Measurements from ENCODE around the gene TMEM165.

DNA sequence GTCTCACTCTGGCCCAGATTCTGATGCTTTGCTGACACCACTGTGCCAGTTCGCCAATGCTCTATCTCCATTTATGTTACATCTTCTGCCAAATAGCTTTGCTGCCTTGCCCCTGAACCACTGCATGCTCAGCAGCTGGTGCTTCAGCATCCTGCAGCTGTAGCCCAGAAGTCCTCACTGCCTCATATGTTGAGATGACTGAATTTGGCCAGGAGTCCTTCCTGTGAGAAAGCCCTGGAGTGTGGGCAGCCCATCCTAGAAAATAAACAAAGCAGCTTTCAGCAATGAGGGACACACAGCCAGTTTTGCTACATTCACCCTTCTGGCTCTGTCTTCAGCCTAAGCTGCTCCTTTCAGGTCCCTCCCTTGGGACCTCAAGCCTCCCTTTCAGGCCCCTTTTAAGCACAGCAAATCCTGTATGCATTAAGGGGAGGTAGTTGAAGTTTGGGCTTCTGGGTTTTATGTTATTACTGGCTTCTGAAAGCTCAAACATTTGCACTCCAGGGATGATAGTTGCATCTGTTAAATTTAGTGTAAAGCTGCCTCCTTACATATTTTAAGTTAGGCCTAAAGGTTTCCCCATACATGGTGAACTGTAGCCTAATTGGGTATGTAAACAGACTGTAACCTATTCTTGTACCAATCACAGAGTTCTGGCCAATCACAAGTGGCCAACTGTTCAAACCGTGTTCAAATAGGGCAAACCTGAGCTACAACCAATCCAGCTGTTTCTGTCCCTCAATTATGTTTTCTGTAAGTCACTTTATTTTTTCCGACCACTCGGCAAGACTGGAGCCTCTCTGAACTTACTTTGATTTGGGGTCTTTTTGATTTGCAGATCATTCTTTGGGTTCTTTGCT lies 2.1 kb upstream of the TMEM165 start:
- TF ChIP-seq, protein P1, sequence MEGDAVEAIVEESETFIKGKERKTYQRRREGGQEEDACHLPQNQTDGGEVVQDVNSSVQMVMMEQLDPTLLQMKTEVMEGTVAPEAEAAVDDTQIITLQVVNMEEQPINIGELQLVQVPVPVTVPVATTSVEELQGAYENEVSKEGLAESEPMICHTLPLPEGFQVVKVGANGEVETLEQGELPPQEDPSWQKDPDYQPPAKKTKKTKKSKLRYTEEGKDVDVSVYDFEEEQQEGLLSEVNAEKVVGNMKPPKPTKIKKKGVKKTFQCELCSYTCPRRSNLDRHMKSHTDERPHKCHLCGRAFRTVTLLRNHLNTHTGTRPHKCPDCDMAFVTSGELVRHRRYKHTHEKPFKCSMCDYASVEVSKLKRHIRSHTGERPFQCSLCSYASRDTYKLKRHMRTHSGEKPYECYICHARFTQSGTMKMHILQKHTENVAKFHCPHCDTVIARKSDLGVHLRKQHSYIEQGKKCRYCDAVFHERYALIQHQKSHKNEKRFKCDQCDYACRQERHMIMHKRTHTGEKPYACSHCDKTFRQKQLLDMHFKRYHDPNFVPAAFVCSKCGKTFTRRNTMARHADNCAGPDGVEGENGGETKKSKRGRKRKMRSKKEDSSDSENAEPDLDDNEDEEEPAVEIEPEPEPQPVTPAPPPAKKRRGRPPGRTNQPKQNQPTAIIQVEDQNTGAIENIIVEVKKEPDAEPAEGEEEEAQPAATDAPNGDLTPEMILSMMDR (IDR thresholded peaks at IDR 0.05) = no peak
- no peak for TF ChIP-seq POLR2A (IDR thresholded peaks at IDR 0.05)

Data from adrenal gland (tissue), 5 donors.